Hepatocyte (in vitro differentiated cells): ENCODE data around the gene ATP13A3. TPM values are rescaled to one million over a fixed set of nuclear protein-coding genes. Genes with fewer than 3 reads are reported as not detected.

Experiments used
- DNase-seq: peaks from one replicate; pipeline ENCODE4 v3.0.0-alpha.2; 2016; ENCODE audit warnings: low spot score
- H2AFZ ChIP-seq: fragments of 200-600 bp; sonication (generic); 2 replicates; pipeline ENCODE4 v1.6.0; 2016; ENCODE audit warnings: antibody characterized with exemption, mild to moderate bottlenecking
- H3K27ac ChIP-seq: fragments of 200-600 bp; sonication (generic); 2 replicates; pipeline ENCODE4 v1.5.1; 2016; ENCODE audit warnings: mild to moderate bottlenecking
- H3K27me3 ChIP-seq: fragments of 200-600 bp; sonication (generic); 2 replicates; pipeline ENCODE4 v1.6.1; 2016
- H3K36me3 ChIP-seq: fragments of 200-600 bp; sonication (generic); replicated peaks from 2 replicates; pipeline ENCODE4 v1.5.1; 2016; ENCODE audit warnings: low read depth; ENCODE audit not compliant: insufficient read depth
- H3K4me1 ChIP-seq: fragments of 200-600 bp; sonication (generic); 2 replicates; pipeline ENCODE4 v1.5.1; 2016; ENCODE audit warnings: mild to moderate bottlenecking, moderate library complexity; ENCODE audit not compliant: insufficient read depth
- H3K4me2 ChIP-seq: fragments of 200-600 bp; sonication (generic); 2 replicates; pipeline ENCODE4 v1.6.0; 2016
- H3K4me3 ChIP-seq: fragments of 200-600 bp; sonication (generic); 2 replicates; pipeline ENCODE4 v1.5.1; 2016; ENCODE audit warnings: mild to moderate bottlenecking
- H3K79me2 ChIP-seq: fragments of 200-600 bp; sonication (generic); 2 replicates; pipeline ENCODE4 v1.6.0; 2017; ENCODE audit warnings: mild to moderate bottlenecking
- H3K9me2 ChIP-seq: fragments of 200-600 bp; sonication (generic); replicated peaks from 2 replicates; pipeline ENCODE4 v1.6.0; 2017; ENCODE audit warnings: mild to moderate bottlenecking; ENCODE audit not compliant: insufficient read depth
- H3K9me3 ChIP-seq: fragments of 200-600 bp; sonication (generic); 2 replicates; pipeline ENCODE4 v1.5.1; 2016; ENCODE audit warnings: low read depth, mild to moderate bottlenecking
- H4K20me1 ChIP-seq: fragments of 200-600 bp; sonication (generic); 2 replicates; pipeline ENCODE4 v1.6.0; 2016; ENCODE audit warnings: mild to moderate bottlenecking; ENCODE audit not compliant: insufficient read depth, poor library complexity, severe bottlenecking
- EZH2 ChIP-seq: fragments of 200-600 bp; sonication (generic); IDR thresholded peaks from 2 replicates; pipeline ENCODE4 v1.6.1; 2016; ENCODE audit warnings: antibody characterized with exemption, mild to moderate bottlenecking, borderline replicate concordance
- EZH2phosphoT487 ChIP-seq: fragments of 200-600 bp; sonication (generic); IDR thresholded peaks from one replicate; pipeline ENCODE4 v1.6.1; 2018; ENCODE audit warnings: antibody characterized with exemption, mild to moderate bottlenecking, low read depth, moderate library complexity; ENCODE audit not compliant: unreplicated experiment, severe bottlenecking
- WGBS: methylation state at CpG from one replicate; pipeline ENCODE4 v1.1.6; 2016; ENCODE audit warnings: low lambda C conversion rate; ENCODE audit errors: missing lambda C conversion rate; 5-methylcytosine and 5-hydroxymethylcytosine counted together
- polyA plus RNA-seq: library from polyadenylated mRNA; unstranded; fragments of >200 nt; fragmentation: Nextera tagmentation; extraction: Ambion mirVana; gene quantifications from 2 replicates; pipeline ENCODE4 v1.2.1, GENCODE V29; 2016
- total RNA-seq: library from RNA; depleted of rRNA; stranded (reverse); fragments of >200 nt; gene quantifications from 2 replicates; pipeline ENCODE4 v1.2.3, GENCODE V29; 2014
- TF ChIP-seq, protein P1 (sequence below): fragments of 200-600 bp; sonication (generic); IDR thresholded peaks from 2 replicates; pipeline ENCODE4 v1.5.1; 2016; ENCODE audit warnings: antibody characterized with exemption, mild to moderate bottlenecking; ENCODE audit not compliant: poor library complexity

Gene ATP13A3
- total and polyA plus RNA-seq, 2 experiments from 2014 or later: 18.3 to 131 TPM

DNA sequence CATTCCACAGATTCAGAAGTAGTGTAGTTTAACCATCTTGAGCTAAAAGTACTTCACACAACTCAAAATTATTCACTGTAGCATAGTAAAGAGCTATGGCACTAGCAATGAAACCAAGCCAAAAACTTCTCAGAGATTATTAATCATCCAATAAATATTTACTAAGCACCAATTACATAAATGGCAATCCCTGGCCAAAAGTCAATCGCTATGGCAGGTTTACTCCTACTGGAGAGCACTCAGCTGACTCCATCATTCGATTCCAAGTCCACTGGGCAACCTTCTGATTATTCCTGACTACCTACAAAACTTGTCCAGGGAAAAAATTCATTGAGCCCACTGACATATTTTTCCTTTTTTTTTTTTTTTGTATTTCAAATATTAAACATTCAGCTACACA is 23.9 kb downstream of the ATP13A3 start:
- WGBS: 100% methylated on average over 2 of the region's 2 CpGs
- TF ChIP-seq, protein P1, sequence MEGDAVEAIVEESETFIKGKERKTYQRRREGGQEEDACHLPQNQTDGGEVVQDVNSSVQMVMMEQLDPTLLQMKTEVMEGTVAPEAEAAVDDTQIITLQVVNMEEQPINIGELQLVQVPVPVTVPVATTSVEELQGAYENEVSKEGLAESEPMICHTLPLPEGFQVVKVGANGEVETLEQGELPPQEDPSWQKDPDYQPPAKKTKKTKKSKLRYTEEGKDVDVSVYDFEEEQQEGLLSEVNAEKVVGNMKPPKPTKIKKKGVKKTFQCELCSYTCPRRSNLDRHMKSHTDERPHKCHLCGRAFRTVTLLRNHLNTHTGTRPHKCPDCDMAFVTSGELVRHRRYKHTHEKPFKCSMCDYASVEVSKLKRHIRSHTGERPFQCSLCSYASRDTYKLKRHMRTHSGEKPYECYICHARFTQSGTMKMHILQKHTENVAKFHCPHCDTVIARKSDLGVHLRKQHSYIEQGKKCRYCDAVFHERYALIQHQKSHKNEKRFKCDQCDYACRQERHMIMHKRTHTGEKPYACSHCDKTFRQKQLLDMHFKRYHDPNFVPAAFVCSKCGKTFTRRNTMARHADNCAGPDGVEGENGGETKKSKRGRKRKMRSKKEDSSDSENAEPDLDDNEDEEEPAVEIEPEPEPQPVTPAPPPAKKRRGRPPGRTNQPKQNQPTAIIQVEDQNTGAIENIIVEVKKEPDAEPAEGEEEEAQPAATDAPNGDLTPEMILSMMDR: no peak
- TF ChIP-seq EZH2: no peak
- no peak for TF ChIP-seq EZH2phosphoT487

DNA sequence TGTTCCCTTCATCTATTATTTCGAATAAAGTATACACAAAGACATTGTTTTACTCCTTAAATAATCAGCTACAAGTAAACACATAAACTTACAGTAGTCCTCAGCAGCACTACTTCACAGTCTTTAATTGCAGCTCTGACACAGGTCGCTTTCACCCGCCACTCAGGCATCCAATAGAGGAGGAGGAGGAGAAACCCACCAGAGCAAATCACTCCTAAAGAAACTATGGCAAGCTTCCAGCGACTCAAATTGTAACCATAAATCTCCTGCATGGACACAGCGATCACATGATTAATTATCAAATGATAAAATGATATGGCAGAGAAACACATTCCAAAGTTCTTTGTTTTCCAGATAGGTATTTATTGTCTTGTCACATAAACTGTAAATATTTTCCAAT is 26.2 kb downstream of the ATP13A3 start:
- DNase-seq: no peak

More for the DNA sequence above, 23.9 kb downstream of the ATP13A3 start:
- Histone ChIP-seq H3K9me2 (no peaks in the 10 kb centered on the region), H3K4me3 (no peak overlapping the region), H3K27me3 (no peaks in the 10 kb centered on the region), H4K20me1 (peaks cover 7% of the 10 kb centered on the region), H3K36me3 (no peaks in the 10 kb centered on the region), H3K4me1 (no peaks in the 10 kb centered on the region), H3K9me3 (no peaks in the 10 kb centered on the region), H2AFZ (no peak overlapping the region), H3K79me2 (peaks cover 71% of the 10 kb centered on the region), H3K4me2 (no peak overlapping the region), H3K27ac (no peak overlapping the region)
- DNase-seq: no peak

DNA sequence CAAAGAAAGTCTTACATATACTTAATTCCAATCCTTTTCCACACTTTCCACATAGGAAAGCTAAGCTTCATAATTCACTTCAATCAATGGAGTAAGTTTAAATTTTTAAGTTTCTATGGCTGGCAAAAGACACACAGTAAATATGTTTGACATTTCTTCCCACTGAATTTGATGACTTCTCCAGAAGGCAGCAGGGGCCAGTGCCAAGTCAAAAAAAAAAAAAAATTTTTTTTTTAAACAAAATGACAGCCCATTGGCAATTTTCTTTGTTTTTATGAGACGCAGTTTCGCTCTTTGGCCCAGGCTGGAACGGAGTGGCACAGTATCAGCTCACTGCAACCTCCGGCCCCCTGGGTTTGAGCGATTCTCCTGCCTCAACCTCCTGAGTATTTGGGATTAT is 28.7 kb downstream of the ATP13A3 start:
- no peak for TF ChIP-seq EZH2phosphoT487
- no peak for TF ChIP-seq EZH2
- Histone ChIP-seq H3K4me1 (no peaks in the 10 kb centered on the region), H4K20me1 (no peaks in the 10 kb centered on the region), H3K9me3 (no peaks in the 10 kb centered on the region), H3K27me3 (no peaks in the 10 kb centered on the region), H3K36me3 (no peaks in the 10 kb centered on the region), H2AFZ (no peak overlapping the region), H3K9me2 (no peaks in the 10 kb centered on the region), H3K4me3 (no peak overlapping the region), H3K4me2 (no peak overlapping the region), H3K27ac (no peak overlapping the region), H3K79me2 (peaks cover 22% of the 10 kb centered on the region)
- DNase-seq: no peak
- WGBS: 98% methylated on average over 5 of the region's 5 CpGs

More for the DNA sequence above, 26.2 kb downstream of the ATP13A3 start:
- TF ChIP-seq EZH2: no peak
- no peak for TF ChIP-seq EZH2phosphoT487
- TF ChIP-seq, protein P1: no peak
- no peaks in the 10 kb centered on the region for H3K27me3 ChIP-seq
- H4K20me1 ChIP-seq: no peaks in the 10 kb centered on the region
- no peak overlapping the region for H3K27ac ChIP-seq
- H3K79me2 ChIP-seq: peaks cover 47% of the 10 kb centered on the region
- H3K36me3 ChIP-seq: no peaks in the 10 kb centered on the region
- H3K4me2 ChIP-seq: no peak overlapping the region
- WGBS: 85% methylated on average over 5 of the region's 5 CpGs
- no peak overlapping the region for H2AFZ ChIP-seq
- H3K9me3 ChIP-seq: no peaks in the 10 kb centered on the region
- no peaks in the 10 kb centered on the region for H3K9me2 ChIP-seq
- no peaks in the 10 kb centered on the region for H3K4me1 ChIP-seq
- H3K4me3 ChIP-seq: no peak overlapping the region

DNA sequence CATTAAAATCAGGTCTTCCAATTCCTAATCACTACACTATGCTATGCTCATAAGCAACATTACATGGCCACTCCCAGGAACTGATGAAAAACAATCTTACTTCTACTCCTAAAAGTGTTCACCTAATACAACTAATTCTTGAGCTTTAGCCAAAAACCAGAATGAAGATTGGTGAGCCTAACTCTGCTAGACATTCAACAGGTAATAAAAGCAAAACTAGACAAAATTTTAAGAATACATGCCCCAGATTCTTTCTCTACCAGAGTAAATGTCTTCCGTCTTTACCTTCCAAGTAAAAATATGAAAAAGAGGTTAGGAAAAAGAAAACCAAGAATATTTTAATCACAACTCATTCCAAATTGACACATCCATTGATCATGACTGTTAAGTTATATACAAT is 31.3 kb downstream of the ATP13A3 start:
- Histone ChIP-seq H3K9me3 (no peaks in the 10 kb centered on the region), H3K27me3 (no peaks in the 10 kb centered on the region), H2AFZ (no peak overlapping the region), H3K79me2 (no peaks in the 10 kb centered on the region), H4K20me1 (no peaks in the 10 kb centered on the region), H3K4me2 (no peak overlapping the region), H3K36me3 (no peaks in the 10 kb centered on the region), H3K4me3 (no peak overlapping the region), H3K27ac (no peak overlapping the region), H3K4me1 (no peaks in the 10 kb centered on the region), H3K9me2 (no peaks in the 10 kb centered on the region)
- WGBS: 100% methylated on average over 1 of the region's 1 CpG
- TF ChIP-seq EZH2 (no peak), EZH2phosphoT487 (no peak)
- TF ChIP-seq, protein P1: no peak
- DNase-seq: no peak
